MCF 10A (cell line): Measurements from ENCODE around the gene LYPD5. TPM values are rescaled to one million over a fixed set of nuclear protein-coding genes. Genes with fewer than 3 reads are reported as not detected.

ENCODE experiments used
- BruUV-seq: library from RNA; stranded (reverse); fragments of 400-500 nt; replicated peaks from 2 replicates; lab custom pipeline; 2021; lab: Mats Ljungman, UMichigan
- CTCF ChIA-PET: fragments of 300-600 bp; sonication (Branson Sonifier 250); formaldehyde crosslinking; extraction: SDS; loops from one replicate; lab custom pipeline; 2021; ENCODE audit warnings: antibody characterized with exemption, inconsistent platforms; lab: Yijun Ruan, JAX
- POLR2A ChIA-PET: fragments of 300-600, 350-650 bp; sonication (Branson Sonifier 250); formaldehyde crosslinking; extraction: SDS; loops from one replicate; lab custom pipeline; 2020; ENCODE audit warnings: antibody characterized with exemption, inconsistent platforms; lab: Yijun Ruan, JAX
- DNase-seq: peaks from one replicate; pipeline ENCODE4 v3.0.0-alpha.2; 2018; ENCODE audit not compliant: unreplicated experiment
- H3K27ac Mint-ChIP-seq: one replicate; pipeline ENCODE4 v1.8.0; 2022; ENCODE audit warnings: mild to moderate bottlenecking, low read depth, mixed read lengths; ENCODE audit not compliant: unreplicated experiment
- H3K27me3 Mint-ChIP-seq: one replicate; pipeline ENCODE4 v1.8.0; 2022; ENCODE audit warnings: mixed read lengths; ENCODE audit not compliant: insufficient read depth, unreplicated experiment
- H3K36me3 Mint-ChIP-seq: one replicate; pipeline ENCODE4 v1.8.0; 2022; ENCODE audit warnings: mild to moderate bottlenecking, moderate library complexity, mixed read lengths; ENCODE audit not compliant: insufficient read depth, unreplicated experiment
- H3K4me1 Mint-ChIP-seq: one replicate; pipeline ENCODE4 v1.8.0; 2022; ENCODE audit warnings: mixed read lengths; ENCODE audit not compliant: insufficient read depth, unreplicated experiment
- H3K4me3 Mint-ChIP-seq: one replicate; pipeline ENCODE4 v1.8.0; 2022; ENCODE audit warnings: mild to moderate bottlenecking, moderate library complexity, mixed read lengths; ENCODE audit not compliant: unreplicated experiment
- H3K9me3 Mint-ChIP-seq: one replicate; pipeline ENCODE4 v1.8.0; 2022; ENCODE audit warnings: mixed read lengths; ENCODE audit not compliant: unreplicated experiment
- CTCF ChIP-seq: fragments of 200-600 bp; IDR thresholded peaks from one replicate; pipeline ENCODE4 v1.8.0; 2022; ENCODE audit warnings: antibody characterized with exemption, mild to moderate bottlenecking; ENCODE audit not compliant: unreplicated experiment
- intact Hi-C: fragments of 100-400 bp; cut with micrococcal nuclease; formaldehyde crosslinking; loops from 2 replicates; pipeline ENCODE4 v1.14.1; 2022
- total RNA-seq: library from RNA; stranded (reverse); gene quantifications from 2 replicates; pipeline ENCODE4 v1.2.3, GENCODE V29; 2022

Gene LYPD5
- total RNA-seq, 1 experiment from 2014 or later = 0.21 TPM

GRCh38 chr19:43762814-43763213 is 39.4 kb downstream of the LYPD5 start:
- Mint-ChIP-seq H3K4me3 (no peak overlapping the region), H3K9me3 (no peaks in the 10 kb centered on the region), H3K27me3 (no peaks in the 10 kb centered on the region), H3K36me3 (peaks cover 32% of the 10 kb centered on the region), H3K4me1 (peaks cover 62% of the 10 kb centered on the region), H3K27ac (peak overlapping the region; percentile 76)
- intact Hi-C loops = loop anchor here (10.0 kb wide), 1 partner anchor 982 kb away; the partner anchor contains the start of gene BCL3
- ChIA-PET POLR2A (interaction anchor here (0.6 to 20.1 kb wide), 4 partner anchors 8 to 235 kb away, joined by 4 to 409 read pairs (median 61); partner anchors contain the start of genes KCNN4 and SMG9), CTCF (interaction anchor here (0.6 to 2.2 kb wide), 9 partner anchors 11 to 157 kb away, joined by 3 to 9 read pairs (median 4); partner anchors contain the start of gene KCNN4)
- no TSS peak for BruUV-seq
- TF ChIP-seq CTCF = no peak
- no peak for DNase-seq

GRCh38 chr19:43760941-43761340 is 41.3 kb downstream of the LYPD5 start:
- Mint-ChIP-seq H3K36me3 (peaks cover 14% of the 10 kb centered on the region), H3K27me3 (no peaks in the 10 kb centered on the region), H3K4me1 (peaks cover 67% of the 10 kb centered on the region), H3K4me3 (no peak overlapping the region), H3K27ac (no peak overlapping the region), H3K9me3 (no peaks in the 10 kb centered on the region)
- no TSS peak for BruUV-seq
- TF ChIP-seq CTCF = no peak
- intact Hi-C loops = loop anchor here (10.0 kb wide), 1 partner anchor 984 kb away; the partner anchor contains the start of gene BCL3
- DNase-seq = no peak
- POLR2A ChIA-PET = interaction anchor here (2.6 to 20.1 kb wide), 3 partner anchors 7 to 92 kb away, joined by 19 to 409 read pairs (median 117); partner anchors contain the start of genes KCNN4, PLAUR and SMG9
- CTCF ChIA-PET = interaction anchor here (0.6 to 4.2 kb wide), 2 partner anchors 15 to 816 kb away, joined by 4 to 14 read pairs; no protein-coding TSS in a partner anchor

- Mint-ChIP-seq H3K9me3 (no peaks in the 10 kb centered on the region), H3K27ac (peak overlapping the region; percentile 71), H3K4me1 (peaks cover 61% of the 10 kb centered on the region), H3K27me3 (no peaks in the 10 kb centered on the region), H3K4me3 (peak overlapping the region; percentile 6), H3K36me3 (peaks cover 9% of the 10 kb centered on the region)
- DNase-seq = peak; percentile 96
- CTCF ChIA-PET = interaction anchor here (0.6 to 4.2 kb wide), 7 partner anchors 10 to 51 kb away, joined by 3 to 14 read pairs (median 4); partner anchors contain the start of gene KCNN4
- POLR2A ChIA-PET = interaction anchor here (0.8 to 20.1 kb wide), 12 partner anchors 6 to 234 kb away, joined by 3 to 409 read pairs (median 5); partner anchors contain the start of genes IRGQ, KCNN4, PLAUR and SMG9
- intact Hi-C loops = loop anchor here (1.0 kb wide), 1 partner anchor 26 kb away; no protein-coding TSS in a partner anchor
- TF ChIP-seq CTCF = peak; percentile 47
- no TSS peak for BruUV-seq
These were observed 42.7 kb downstream of the LYPD5 start for GRCh38 chr19:43759515-43759914.

GRCh38 chr19:43755256-43755801 is 46.9 kb downstream of the LYPD5 start:
- no peak for TF ChIP-seq CTCF
- Mint-ChIP-seq H3K4me3 (peak overlapping the region; percentile 93), H3K36me3 (peaks cover 28% of the 10 kb centered on the region), H3K27ac (peak overlapping the region; percentile 98), H3K27me3 (no peaks in the 10 kb centered on the region), H3K4me1 (peaks cover 64% of the 10 kb centered on the region), H3K9me3 (no peaks in the 10 kb centered on the region)
- CTCF ChIA-PET = interaction anchor here (0.8 to 4.3 kb wide), 7 partner anchors 8 to 54 kb away, joined by 3 to 32 read pairs (median 4); partner anchors contain the start of gene KCNN4
- intact Hi-C loops = no loop called here
- BruUV-seq = TSS peak; percentile 75
- peak; percentile 81 for DNase-seq
- POLR2A ChIA-PET = interaction anchor here (0.6 to 20.1 kb wide), 17 partner anchors 9 to 225 kb away, joined by 3 to 409 read pairs (median 5); partner anchors contain the start of genes IRGQ, KCNN4, PLAUR and ZNF576
